Thyroid gland (tissue), 4 donors: ENCODE data around the gene TAS2R3.

Experiments used
- POLR2A ChIP-seq, 2 donors: fragments of 450-650 bp; IDR thresholded peaks; one replicate each; pipeline ENCODE4 v1.6.1; 2017; ENCODE audit warnings: antibody characterized with exemption in 2 of 2, mild to moderate bottlenecking in 2 of 2, moderate library complexity in 1 of 2
- TF ChIP-seq, protein P1 (sequence below), 6 experiments: fragments of 200-600 bp in 3 of 6; fragments of 450-650 bp in 3 of 6; sonication (generic) in 3 of 6; IDR thresholded peaks; one replicate each; pipeline ENCODE4 v1.5.1; 2016 to 2019; ENCODE audit warnings: antibody characterized with exemption in 6 of 6, mild to moderate bottlenecking in 2 of 6, inconsistent platforms in 1 of 6, moderate library complexity in 1 of 6

DNA sequence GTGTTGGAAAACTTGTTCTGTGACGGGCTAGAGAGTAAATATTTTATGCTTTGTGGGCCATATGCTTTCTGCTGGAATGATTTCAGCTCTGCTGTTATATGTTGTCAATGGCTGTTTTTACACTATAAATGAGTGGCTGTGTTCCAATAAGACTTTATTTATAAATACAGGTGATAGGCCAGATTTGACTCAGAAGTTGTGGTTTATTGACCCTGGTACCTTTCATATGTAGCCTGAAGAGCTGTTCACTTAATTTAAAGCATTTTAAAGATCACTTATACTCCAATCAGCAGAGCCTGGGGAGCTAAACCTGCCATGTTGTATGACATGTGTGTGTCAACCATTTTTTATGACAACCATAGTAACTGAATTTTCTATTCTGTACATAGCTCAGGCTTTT lies 34.9 kb upstream of the TAS2R3 start:
- TF ChIP-seq, protein P1, sequence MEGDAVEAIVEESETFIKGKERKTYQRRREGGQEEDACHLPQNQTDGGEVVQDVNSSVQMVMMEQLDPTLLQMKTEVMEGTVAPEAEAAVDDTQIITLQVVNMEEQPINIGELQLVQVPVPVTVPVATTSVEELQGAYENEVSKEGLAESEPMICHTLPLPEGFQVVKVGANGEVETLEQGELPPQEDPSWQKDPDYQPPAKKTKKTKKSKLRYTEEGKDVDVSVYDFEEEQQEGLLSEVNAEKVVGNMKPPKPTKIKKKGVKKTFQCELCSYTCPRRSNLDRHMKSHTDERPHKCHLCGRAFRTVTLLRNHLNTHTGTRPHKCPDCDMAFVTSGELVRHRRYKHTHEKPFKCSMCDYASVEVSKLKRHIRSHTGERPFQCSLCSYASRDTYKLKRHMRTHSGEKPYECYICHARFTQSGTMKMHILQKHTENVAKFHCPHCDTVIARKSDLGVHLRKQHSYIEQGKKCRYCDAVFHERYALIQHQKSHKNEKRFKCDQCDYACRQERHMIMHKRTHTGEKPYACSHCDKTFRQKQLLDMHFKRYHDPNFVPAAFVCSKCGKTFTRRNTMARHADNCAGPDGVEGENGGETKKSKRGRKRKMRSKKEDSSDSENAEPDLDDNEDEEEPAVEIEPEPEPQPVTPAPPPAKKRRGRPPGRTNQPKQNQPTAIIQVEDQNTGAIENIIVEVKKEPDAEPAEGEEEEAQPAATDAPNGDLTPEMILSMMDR (IDR thresholded peaks at IDR 0.05) = no peak
- no peak for TF ChIP-seq POLR2A (IDR thresholded peaks at IDR 0.05)
